HG03039 (cell line): ENCODE results near the gene GABRA5.

Experiments
- ATAC-seq: cut with Tn5 transposase; IDR thresholded peaks from one replicate; pipeline ENCODE4 v1.9.1; 2021; ENCODE audit warnings: mild to moderate bottlenecking, moderate library complexity; ENCODE audit not compliant: unreplicated experiment

GABRA5 gene

GRCh38 chr15:26921433-26921832 lies 54.6 kb downstream of the GABRA5 start:
- no peak for ATAC-seq

GRCh38 chr15:26926081-26926480 lies 59.2 kb downstream of the GABRA5 start:
- ATAC-seq = no peak

GRCh38 chr15:26928051-26928450 lies 61.2 kb downstream of the GABRA5 start:
- ATAC-seq = no peak

DNA sequence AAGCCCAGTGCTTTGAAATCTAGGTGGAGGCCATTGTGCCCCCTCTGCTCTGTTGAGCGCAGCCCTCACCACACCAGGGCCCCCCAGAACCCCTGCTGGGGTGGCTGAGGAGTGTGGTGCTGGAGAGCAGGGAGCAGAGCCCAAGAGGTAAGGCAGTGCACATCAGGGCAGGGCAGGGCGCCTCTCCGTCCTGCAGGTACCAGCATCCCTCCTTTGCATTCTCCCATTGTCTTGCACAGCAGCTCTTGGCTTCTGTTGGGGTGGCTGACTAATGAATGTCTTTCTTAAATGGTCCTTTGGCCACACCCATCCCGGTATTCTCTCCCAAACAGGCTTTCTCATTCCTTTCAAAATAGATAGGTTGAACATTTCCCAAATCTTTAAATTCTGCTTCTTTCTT lies 62.7 kb downstream of the GABRA5 start:
- no peak for ATAC-seq

GRCh38 chr15:26934848-26935247 lies 68.0 kb downstream of the GABRA5 start:
- ATAC-seq = no peak

DNA sequence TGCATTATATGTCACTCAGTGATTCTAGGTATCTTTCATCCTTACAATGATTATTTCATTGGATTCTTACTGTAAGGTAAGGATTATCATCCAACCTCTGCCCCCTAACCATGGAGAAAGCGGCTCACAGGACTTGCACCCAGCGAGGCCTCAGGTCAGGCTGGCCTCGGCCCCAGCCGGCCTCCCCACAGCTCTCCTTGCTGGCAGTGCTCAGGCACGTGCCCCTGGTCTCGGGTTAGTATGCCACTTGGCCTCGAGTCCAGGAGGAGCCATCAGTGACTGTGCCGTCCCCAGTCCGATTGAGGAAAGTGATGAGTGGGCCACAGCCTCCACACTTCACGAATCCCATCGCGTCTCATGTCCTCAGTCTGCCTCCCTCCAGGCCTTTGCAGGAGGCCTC lies 68.5 kb downstream of the GABRA5 start:
- ATAC-seq = no peak

DNA sequence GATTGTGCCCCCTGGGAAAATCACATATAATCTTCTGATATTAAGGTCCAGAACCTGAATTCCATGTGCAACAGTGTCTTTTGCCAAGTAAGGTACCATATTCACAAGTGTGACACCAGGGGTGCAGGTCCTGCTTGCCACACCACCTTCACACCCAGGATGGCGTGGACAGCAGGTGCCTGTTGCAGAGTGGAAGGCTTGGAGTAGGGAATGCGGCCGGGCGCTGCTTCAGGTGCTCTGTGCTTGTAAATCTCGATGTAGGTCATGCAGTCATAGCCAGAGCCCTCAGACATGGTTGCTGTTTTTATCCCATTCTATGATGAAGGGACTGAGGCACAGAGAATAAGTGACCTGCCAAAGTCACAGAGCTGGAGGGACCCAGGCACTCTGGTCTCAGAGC lies 69.6 kb downstream of the GABRA5 start:
- no peak for ATAC-seq

GRCh38 chr15:26937134-26937533 lies 70.3 kb downstream of the GABRA5 start:
- ATAC-seq = no peak

- no peak for ATAC-seq
These were observed 72.5 kb downstream of the GABRA5 start for GRCh38 chr15:26939398-26939797.

- no peak for ATAC-seq
These were observed 74.6 kb downstream of the GABRA5 start for GRCh38 chr15:26941489-26941888.

- ATAC-seq = no peak
These were observed 77.0 kb downstream of the GABRA5 start for GRCh38 chr15:26943866-26944265.

DNA sequence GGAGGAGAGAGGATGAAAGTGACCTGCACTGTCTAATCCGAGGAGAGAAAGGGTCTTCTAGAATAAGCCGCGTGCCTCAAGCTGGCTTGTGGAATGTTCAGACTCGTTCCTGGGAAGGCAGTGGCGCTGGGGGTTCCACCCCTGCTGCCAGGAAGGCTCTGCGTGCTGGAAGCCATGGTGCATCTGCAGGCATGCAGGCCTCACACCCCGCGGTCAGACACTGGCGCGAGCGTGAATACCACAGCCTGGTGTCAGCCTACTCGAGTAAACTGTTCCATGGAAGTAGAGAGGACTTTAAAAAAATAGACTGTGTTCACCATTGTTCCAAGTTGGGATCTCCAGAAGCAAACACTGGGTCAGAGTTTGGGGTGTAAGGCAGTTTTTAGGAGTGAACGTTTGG lies 78.2 kb downstream of the GABRA5 start:
- ATAC-seq = no peak

DNA sequence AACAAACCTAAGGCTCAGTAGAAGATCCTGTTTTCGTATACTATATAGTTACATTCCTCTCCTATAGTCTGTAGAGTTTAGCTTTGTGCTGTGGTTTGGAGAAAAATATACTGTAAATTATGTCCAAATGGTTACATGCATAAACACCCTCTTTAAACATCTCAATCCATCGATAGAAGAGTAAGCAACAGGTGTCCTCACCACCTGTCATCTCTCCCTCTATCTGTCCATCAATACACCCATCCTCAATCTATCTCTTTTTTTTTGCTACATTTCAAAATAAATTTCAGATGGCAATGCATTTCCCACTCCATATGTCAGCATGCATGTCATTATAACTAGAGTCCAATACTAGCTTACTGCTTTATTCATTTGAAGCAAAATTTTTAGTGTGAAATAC lies 83.1 kb downstream of the GABRA5 start:
- no peak for ATAC-seq

- ATAC-seq = no peak
These were observed 87.5 kb downstream of the GABRA5 start for GRCh38 chr15:26954403-26954802.

DNA sequence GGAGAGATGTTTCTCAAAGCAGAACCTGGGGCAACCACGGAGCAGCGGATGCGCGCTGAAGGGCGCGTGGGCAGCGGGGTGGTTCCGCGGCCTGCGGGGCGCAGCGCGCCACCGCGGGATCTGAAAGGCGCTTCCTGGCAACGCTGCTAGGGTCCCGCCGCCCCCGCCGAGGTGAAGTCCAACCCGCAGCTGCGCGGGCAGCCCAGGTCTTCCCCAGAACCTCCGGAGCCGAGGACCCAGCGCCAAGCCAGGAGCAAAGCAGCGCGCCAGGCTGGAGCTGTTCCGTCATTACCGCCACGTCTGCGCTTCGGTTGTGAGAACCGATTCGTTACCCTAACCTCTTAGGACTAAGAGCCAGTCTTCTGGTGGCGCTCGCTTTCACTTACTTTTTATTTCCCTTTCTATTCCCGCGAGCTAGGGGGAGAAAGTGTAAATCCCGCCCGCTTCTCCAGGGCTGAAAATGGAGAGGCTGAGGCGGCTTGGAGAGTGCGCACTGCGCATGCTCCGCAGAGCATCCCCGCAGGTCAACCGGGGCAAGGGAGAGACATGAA lies 100.9 kb downstream of the GABRA5 start:
- ATAC-seq = no peak

- no peak for ATAC-seq
These were observed 101.9 kb downstream of the GABRA5 start for GRCh38 chr15:26968806-26969205.

DNA sequence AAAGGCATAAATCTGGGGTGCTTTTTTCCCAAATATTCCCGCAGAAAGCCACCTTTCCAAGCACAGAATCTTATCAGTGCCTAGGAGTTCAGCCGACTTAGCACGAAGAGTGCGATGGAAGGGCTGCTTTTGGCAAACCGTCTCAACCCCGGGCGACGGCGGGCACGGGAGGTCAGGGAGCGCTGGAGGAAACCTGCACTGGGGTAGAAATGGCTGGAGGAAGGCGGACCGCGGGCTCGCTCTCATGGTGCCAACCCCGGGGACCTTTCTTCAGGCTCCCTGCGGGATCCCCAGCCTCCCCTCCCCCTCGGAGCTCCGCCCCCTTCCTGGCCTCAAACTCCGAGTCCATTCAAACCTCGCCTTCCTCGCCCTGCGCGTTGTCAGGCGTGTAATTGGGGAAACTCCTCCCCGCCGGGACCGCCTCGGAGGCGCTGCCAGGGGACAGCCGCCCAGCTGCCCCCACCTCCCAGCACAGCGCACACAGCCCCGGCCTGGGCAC lies 103.9 kb downstream of the GABRA5 start, which contains the start of gene GABRG3:
GABRG3 (plus strand) TSS at position 470 of the 499 bp plus-strand sequence.
- ATAC-seq = no peak

DNA sequence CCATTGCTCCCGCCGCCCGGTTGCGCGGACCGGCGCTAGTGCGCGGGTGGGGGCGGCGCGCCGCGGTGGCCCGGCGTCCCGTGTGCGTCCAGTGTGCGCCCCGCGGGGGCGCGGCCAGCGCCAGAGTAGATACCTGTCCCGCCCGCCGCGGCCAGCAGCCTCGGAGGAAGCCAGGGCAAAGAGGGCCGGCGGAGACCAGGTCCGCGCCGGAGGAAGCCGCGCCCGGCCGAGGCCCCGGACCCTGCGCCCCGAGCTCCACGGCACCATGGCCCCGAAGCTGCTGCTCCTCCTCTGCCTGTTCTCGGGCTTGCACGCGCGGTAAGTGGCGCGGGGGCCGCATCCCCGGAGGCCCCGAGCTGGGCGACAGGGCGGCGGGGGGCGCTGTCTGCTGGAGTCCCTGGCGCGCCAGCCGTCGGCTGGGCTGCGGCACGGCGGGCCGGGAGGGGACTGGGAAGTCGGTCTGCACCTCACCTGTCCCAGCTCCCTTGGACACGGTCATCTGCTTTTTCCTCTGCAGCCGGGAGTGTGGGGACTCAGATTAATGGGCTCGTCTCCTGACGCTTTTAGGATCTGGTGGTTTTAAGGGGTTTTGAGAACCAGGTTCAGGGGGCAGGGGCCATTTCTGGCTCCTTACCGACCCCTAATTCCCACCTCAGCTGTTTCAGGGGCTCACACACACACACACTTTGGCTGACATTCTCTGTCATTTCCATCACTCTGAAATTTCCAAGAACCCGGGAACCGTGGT lies 104.6 kb downstream of the GABRA5 start:
- no peak for ATAC-seq

DNA sequence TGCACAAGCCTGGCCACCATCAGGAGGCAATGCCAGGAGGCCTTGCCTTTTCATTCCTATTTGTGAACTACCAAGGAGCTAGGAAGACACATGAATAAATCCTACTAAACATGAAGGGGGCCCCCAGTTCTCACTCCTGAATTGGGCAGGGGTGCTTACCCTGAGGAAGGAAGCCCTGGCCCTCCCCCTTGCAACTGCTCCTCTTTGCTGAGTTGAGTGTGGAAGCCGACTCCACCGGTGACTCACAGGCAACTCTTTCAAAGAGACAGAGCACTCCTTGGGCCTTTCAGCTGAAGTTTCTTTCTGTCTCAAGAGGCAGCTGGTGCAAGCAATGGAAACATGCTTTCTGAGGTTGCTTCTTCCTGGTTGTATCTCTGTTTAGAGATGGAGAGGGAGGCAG lies 105.8 kb downstream of the GABRA5 start:
- ATAC-seq = no peak

- no peak for ATAC-seq
These were observed 107.4 kb downstream of the GABRA5 start for GRCh38 chr15:26974120-26974780.

DNA sequence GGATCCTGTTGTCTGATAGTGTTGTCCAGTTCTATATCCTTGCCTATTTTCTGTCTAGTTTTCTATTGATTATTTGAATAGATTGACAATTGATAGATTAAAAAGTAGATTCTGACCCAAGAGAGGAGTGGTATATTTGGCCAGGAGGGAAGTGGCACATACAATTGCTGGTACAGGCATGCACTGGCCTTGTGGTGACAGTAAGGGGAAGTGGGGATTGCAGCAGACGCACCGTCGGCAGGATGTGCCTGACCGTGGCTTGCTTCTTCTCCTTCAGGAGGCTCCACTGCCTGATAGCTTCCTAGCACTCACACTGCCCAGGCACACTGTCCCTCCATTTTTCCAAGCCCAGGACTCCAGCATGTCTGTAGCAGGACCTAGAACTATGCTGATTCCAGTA lies 114.6 kb downstream of the GABRA5 start:
- ATAC-seq = no peak

DNA sequence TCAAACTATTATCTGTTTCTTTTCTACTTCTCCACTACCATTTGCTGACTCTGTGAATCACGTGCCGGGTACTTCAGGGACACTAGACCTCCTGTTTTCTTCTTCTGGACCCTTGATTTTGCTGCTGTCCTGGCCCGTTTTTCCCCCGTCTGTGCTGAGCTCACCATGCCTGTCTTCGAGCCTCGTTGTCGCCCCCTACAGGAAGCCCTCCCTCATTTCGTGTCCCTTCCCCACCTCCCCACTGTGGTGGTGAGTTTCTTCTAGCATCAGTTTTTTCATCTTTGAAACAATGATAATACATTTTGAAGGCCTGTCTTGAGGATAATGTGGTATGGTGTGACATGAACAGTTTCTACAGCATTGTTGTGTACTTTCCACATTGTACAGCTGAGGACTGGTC lies 117.0 kb downstream of the GABRA5 start:
- no peak for ATAC-seq
